Measurements from ENCODE around the gene IQSEC1.

The IQSEC1 gene

DNA sequence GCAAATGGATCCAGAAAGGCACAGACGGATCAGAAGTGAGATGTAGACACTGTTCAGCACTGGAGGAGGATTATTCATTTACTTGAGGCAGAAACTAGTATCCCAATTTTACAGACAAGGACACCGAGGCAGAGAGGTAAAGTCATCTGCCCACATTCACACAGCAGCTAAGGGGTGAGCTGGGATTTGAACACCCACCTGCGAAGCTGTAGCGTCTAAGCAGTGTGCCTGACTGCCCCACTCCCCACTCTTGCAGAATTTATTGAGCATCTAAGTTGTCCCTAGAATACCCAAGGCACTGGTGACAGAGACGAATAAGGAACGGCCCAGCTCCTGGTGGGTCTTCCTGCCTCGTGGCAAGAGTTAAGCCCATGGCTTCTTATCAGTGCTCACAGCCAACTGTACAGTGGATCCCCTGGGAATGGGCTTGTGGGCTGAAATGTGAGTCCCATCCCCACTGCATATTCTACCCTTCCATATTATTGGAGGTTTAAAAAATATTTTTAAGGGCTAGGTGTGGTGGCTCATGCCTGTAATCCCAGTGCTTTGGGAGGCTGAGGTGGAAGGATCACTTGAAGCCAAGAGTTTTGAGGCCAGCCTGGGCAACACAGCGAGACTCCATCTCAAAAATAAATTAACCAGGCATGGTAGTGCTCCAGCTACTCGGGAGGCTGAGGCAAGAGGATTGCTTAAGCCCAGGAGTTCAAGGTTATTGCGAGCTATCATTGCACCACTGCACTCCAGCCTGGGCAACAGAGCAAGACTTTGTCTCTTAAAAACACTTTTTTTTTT lies 77.6 kb downstream of the IQSEC1 start:
- no peak for DNase-seq

DNA sequence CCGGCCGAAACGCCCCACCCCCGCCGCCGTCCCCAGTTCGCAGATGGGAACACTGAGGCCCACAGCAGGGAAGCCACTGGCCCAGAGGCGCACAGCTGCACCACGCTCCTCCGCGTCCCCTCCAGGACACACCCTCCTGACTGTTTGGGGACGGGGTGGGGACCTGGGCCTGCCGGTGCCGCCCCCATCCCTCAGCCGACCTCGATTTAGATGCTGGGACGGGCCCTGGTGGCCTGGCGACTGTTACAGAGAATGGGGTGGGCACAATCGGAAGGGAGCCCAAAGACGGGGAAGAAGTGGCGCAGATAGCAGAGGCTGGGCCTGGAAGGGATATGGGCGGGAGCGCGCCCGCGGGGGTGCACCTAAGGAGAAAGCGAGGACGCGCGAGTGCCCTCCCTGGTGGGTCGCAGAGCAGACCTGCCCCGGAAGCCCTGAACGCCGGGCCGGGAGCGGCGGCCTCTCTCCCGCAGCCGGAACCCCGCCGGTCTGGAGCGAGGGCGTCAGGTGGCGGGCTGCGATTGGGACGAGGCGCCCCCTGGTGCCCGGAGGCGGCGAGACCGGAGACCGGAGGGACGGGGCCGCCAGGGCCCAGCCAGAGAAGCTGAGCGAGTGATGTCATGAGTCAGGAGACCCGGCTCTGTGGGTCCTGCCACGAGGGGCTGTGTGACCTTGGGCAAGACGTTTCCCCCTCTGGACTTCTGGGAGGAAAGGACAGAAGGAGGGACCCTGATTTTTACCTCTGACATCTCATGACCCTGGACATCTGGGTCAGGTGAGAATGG lies 78.4 kb downstream of the IQSEC1 start:
- DNase-seq = peak; percentile 71 to 87 (median 78)

DNA sequence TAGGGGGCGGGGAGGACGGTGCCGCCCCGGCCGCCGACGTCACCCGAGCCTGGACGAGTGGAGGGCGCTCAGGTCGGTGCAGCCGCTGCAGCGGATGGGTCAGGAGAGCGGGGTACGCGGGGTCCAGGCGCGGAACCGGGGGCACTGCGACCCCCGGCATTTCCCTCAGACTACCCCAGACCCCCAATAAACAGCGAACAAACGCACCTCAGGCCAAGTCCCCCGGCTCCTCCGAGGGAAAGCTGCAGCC lies 78.9 kb downstream of the IQSEC1 start:
- peak in 1 of 6 experiments; percentile 10 for DNase-seq

DNA sequence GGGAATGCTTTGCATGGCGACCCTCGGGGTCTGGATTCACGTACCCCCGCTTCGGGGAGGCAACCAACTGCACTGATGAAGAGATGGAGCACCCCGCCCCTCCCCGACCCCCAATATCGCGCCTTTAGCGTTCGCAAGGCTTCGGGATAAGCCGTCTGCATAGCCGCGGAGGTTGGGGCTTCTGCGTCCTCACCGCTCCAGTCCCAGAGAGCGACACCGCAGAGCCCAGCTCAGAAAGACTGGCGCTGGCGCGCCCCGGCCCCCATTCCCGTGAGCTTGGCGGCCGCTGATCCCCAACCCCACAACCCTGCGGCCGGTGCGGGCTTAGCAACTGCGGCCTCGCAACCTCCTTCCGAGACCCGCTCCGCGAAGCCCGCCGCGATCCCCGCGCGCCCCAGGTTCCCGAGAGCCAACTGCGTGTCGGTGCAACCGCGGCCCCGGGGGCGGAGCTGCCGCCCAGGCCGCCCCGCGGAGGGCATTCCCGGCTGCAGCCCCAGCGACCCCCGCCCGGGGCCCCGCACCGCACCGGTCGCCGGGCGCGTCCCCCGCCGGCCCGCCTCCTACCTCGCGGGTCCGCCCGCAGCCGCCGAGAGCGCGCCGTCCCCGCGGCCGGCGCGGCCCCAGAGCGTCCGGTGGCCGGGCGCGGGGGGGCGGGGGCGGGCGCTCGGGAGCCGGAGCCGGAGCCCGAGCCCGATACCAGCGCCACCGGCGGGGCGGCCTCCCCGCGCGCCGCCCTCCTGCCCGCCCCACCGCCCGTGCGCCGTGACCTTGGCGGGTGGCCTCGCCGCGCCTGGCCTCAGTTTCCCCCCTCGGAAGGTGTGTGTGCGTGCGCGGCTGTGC lies 79.5 kb downstream of the IQSEC1 start:
- DNase-seq = peak in 2 of 6 experiments; percentile 8 to 16

GRCh38 chr3:12992629-12993516 lies 80.4 kb downstream of the IQSEC1 start:
- no peak for DNase-seq

DNA sequence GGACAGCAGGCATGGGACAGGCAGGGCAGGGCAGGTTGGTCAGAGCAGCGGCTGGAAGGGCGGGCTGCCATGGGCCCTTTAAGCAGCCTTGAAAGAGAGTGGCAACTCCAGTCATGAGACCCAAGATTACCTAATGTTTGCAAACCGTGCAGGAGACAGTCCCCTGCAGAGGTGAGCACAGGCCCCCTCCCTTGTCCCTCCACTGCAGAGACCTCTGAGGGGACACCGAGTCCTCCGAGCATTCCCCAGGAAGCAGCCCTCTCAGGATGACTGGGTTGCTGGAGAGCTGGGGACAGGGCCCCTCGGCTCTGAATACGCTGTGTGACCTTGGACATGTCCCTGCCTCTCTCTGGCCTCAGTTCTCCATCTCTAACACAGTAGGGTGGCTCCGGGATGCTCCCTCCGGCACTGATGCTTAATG lies 81.4 kb downstream of the IQSEC1 start:
- DNase-seq = no peak

GRCh38 chr3:12991481-12991837 lies 81.8 kb downstream of the IQSEC1 start:
- no peak for DNase-seq

DNA sequence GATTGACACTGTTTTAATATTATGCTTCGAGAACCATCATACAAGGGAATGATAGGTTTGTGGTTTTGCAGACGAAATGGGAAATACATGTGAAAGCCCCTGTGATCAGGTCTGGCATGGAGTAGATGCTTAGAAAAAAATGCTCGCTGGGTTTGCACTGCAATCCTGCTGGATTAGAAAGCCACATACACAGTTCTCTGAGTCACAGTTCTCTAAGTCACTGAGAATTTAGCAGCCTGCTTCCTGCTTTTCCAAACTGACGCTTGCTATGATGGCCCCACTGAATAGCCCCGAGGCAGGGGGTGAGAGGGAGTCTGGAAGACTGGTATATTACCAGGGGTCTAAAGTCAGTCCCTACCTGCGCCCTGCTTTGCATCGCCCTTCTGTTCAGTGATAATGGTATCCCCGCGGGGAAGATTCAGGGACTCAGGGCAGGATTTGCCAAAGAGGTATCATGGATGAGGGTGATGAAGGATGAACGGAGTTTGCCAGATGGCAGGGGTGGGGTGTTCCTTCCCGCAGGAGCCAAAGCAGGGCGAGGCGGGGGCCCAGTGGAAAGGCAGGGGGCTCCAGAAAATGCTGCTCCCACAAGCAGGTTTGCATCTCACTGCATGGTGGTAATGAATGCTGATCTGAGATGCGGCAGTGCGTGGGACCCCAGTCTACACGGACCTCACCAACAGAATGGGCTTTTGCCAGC lies 82.3 kb downstream of the IQSEC1 start:
- no peak for DNase-seq

GRCh38 chr3:12990306-12990705 lies 82.9 kb downstream of the IQSEC1 start:
- DNase-seq = no peak

DNA sequence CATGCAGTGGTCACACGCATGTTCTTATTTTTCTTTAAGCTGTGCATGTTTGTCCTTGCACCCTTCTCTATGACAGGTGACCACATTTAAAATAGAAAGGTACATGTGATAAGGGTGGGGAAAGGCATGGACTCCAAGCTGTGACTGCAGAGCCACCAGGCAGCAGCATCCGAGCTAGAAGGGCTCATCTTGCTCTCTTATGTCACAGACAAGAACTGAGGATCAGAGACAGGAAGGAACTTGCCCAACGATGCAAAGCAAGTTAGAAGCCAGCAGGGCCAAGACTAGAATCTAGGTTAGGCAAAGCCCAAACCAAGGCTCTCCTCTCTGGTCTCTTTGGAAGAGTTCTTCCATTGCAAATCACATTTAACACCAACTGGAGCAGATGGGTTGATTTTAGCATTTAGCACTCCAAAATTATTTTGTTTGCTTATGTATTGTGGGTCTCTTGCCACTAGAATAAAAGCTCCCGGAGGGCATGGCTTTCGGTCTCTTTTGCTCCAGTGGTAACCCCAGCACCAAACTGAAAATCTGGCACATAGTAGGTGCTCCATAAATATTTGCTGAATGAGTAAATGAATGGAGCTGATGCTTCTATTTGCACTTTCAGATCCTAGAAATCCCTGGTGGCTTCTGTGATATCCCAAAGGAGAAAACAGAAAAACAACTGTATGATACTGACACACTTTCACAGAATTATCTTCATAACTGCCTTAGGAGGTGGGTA lies 84.3 kb downstream of the IQSEC1 start:
- no peak for DNase-seq

GRCh38 chr3:12987602-12988001 lies 85.6 kb downstream of the IQSEC1 start:
- no peak for DNase-seq

DNA sequence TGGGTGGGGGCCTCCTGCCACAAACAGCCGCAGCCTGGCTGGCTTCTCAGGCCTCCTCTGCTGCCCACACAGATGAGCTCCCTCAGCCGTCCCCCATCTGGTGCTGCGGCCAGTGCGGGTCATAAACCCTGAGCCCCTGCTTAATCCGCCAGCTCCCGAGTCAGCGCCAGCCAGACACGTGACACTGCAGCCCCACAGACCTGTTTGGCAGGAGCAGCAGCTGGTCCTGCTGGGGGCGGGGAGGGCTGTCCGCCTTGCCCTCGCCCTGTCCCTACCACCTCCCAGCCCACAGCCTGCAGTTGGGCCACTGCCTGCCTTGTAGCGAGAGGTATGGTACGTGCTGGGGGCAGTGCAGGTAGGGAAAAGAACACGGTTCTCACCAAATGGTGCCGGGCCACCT lies 86.2 kb downstream of the IQSEC1 start:
- DNase-seq = no peak

DNA sequence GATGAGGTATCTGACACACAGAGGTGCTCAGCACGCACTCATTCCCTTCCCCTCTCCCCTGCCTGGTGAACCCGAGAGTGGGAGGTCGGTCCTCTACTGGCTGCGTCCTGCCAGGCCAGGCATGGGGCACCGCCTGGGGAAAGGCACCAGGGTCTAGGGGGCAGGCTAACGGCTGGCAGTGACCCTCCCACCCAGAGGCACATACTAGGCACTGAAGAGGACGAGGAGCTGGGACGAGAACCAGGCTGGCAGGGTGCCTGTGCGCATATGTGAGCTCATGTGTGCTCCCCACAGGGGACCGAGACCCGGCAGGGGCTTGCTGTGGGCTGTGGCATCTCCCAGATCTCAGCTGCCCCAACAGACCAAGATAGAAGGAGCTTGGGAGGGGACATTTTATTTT lies 86.7 kb downstream of the IQSEC1 start:
- DNase-seq = no peak

DNA sequence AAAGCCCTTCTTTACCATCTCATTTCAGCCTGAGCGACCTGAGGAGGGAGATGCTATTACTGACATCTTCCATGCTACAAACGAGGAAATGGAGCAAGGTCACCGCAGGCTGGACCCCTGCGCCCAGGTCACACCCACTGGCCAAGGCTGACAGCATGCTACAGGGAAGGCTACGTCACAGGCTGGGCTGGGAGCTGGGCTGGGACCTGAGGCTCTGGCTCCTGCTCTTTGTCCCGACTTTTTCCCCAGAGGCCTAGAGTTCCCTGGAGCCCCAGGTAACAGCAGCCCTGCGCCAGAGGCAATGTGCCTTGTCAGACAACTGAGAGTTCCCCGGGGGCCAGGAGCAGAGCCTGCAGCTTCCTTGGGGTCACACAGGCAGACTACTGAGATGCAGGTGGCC lies 87.2 kb downstream of the IQSEC1 start:
- DNase-seq = no peak

DNA sequence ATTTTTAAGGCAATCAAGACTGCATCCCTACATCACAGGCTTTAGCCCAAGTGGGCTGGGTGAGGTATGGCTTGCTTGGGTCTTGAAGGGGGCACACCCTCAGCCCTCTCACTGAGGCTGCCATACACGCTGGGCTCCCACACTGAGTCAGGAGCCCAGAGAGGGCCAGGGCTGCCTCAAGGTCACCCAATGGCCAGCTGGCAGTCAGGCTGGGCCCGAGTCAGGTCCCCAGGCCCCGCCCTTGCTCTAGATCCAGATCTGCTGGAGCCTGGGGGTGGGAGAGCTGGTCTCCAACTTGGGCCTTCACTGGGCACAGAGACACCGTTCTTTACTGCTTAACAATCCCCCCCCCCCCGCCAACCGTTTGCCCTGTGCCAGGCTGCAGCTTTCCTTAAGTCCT lies 88.1 kb downstream of the IQSEC1 start:
- DNase-seq = no peak

DNA sequence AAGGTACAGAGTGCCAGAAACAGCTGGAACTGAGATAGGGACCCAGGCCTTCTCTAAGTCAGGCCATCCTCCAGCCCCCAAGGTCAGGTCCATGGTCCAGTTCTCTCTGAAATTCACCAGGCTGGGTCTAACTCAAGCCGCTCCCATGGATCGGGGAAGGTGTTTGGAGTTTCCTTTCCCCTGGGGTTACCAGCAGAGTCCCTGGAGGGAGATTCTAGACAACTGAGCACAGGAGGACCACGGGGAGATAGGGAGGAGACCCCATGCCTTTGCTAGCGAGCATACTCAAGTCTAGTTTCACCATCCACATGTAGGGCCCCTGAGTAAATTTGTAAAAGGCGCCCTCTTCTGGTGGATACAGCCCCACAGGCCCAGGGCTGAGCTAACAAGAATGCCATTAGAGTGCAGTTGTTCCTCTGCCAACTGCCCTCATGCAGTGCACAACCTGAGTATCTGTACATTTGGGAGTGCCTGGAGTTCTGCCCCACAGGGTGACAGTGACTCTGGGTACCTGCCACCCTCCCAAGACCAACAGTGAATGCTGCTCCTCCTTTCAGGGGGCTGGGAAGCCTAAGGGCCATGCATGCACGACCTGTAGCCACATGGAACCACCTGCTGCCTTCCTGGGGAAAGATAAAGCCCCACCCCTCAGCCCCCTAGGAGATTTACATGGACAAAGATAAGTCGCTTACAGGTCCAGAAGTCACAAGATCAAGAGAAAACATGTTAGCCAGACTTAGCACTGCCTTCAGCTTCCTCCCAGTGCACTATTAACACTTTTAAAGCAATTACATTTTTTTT lies 89.0 kb downstream of the IQSEC1 start:
- peak in 5 of 6 experiments; percentile 11 to 68 (median 35) for DNase-seq

- DNase-seq = no peak
These were observed 89.9 kb downstream of the IQSEC1 start for GRCh38 chr3:12983319-12983718.

DNA sequence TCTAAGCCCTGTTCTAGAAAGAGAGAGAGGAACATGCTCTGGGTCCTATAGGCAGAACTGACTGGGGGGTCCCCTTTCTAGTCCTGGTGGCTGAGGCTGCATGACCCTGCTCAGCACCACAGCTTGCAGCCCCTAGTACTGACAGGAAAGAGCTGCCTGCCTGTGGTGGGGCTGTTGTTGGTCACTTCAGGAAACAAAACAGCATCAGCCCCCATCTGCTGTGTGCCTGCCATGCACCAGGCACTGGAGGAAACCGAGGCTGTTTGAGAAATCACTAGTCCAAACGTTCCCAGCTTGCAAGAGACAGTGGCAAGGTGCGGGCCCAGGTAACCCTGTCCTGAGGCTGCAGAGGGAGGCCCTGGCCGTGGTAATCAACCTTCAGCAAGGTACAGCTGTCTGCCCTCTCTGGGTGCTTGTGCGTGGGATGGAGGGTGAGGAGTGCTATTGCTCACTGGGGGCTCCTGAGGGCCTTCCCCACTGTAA lies 90.6 kb downstream of the IQSEC1 start:
- DNase-seq = no peak

DNA sequence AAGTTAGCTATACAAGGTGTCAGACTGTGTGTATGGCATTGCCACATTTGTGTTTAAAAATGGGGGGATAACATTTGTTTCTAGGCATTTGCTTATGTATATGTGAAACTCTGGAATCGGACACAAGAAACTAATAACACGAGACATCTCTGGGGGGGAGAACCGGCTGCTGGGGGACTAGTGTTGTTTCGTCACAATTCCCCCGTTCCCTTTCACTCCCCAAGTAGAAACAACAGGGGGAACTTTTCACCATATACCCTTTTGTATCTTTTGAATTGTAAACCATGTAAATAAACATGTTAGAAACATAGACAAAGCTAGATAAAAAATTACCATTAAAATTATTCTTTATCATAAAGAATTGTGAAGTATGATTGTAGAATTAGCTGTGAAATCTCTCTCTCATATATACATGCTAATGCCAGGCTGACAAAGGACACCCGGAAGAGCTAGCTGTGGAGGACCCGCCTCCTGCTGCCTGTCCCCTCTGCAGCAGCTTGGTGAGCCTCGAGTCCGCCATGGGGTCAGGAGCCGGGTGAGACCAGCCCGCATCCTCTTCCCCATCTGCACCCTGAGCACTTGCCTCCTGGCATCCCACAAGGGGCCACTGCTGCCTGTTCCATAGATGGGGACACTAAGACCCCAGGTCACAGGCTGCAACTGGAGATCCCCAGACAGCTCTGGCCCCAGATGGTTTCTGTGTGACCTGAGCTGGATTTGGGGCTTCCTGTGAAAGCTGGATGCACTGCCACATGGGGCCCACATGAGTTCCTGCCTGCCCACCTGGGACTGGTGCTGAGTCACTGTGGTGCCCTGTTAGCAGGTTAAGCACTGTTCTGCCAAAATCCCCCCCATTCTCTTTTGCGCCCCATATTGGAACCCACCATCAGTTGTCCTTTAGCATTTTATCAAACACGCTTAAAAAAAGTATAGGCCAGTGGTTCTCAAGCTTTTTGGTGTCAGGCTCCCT lies 91.6 kb downstream of the IQSEC1 start:
- DNase-seq = no peak
